DND-41 (cell line): Measurements from ENCODE around the gene ERC1.

Source experiments
- ATAC-seq: fragments of 200-7000 bp; cut with Tn5 transposase; 3 replicates; pipeline ENCODE4 v1.9.1; 2021; ENCODE audit warnings: low read depth; ENCODE audit not compliant: insufficient read depth
- DNase-seq: peaks from one replicate; pipeline ENCODE4 v3.0.0-alpha.2; 2020
- H2AFZ ChIP-seq: 2 replicates; pipeline ENCODE4 v1.6.0; 2012; ENCODE audit warnings: low read depth, low read length
- H3K27ac ChIP-seq: 2 replicates; pipeline ENCODE4 v1.5.1; 2012; ENCODE audit warnings: low read length, inconsistent platforms
- H3K27me3 ChIP-seq: fragments of 200-600 bp; sonication (generic); 2 replicates; pipeline ENCODE4 v1.6.0; 2012; ENCODE audit warnings: low read length, mild to moderate bottlenecking, inconsistent platforms; ENCODE audit not compliant: insufficient read depth, poor library complexity
- H3K36me3 ChIP-seq: 2 replicates; pipeline ENCODE4 v1.5.1; 2012; ENCODE audit warnings: low read length, inconsistent platforms; ENCODE audit not compliant: insufficient read depth
- H3K4me1 ChIP-seq: 2 replicates; pipeline ENCODE4 v1.5.1; 2012; ENCODE audit warnings: mild to moderate bottlenecking, low read length; ENCODE audit not compliant: insufficient read depth
- H3K4me2 ChIP-seq: 2 replicates; pipeline ENCODE4 v1.6.0; 2012; ENCODE audit warnings: mild to moderate bottlenecking, moderate library complexity, low read length, inconsistent platforms; ENCODE audit not compliant: insufficient read depth
- H3K4me3 ChIP-seq, 2 experiments: fragments of 200-600 bp in 1 of 2; shearing (Covaris generic) in 1 of 2; 2 replicates each; pipeline ENCODE4 v1.5.1; 2012 to 2016; ENCODE audit warnings: inconsistent platforms in 2 of 2, low read length in 2 of 2, mild to moderate bottlenecking in 2 of 2, low read depth in 1 of 2, moderate library complexity in 1 of 2
- H3K79me2 ChIP-seq: 2 replicates; pipeline ENCODE4 v1.6.0; 2012; ENCODE audit warnings: low read length, inconsistent platforms; ENCODE audit not compliant: insufficient read depth
- H3K9ac ChIP-seq: 2 replicates; pipeline ENCODE4 v1.6.0; 2012; ENCODE audit warnings: low read depth, mild to moderate bottlenecking, inconsistent platforms, low read length, moderate library complexity
- H3K9me3 ChIP-seq: 2 replicates; pipeline ENCODE4 v1.5.1; 2012; ENCODE audit warnings: low read length, moderate library complexity, mild to moderate bottlenecking, inconsistent platforms; ENCODE audit not compliant: insufficient read depth, severe bottlenecking
- H4K20me1 ChIP-seq: 2 replicates; pipeline ENCODE4 v1.6.0; 2012; ENCODE audit warnings: low read length; ENCODE audit not compliant: insufficient read depth
- EZH2 ChIP-seq: IDR thresholded peaks from 3 replicates; pipeline ENCODE4 v1.6.1; 2012; ENCODE audit warnings: borderline replicate concordance, low read depth, mild to moderate bottlenecking, moderate library complexity, low read length, inconsistent platforms; ENCODE audit not compliant: severe bottlenecking
- TF ChIP-seq, protein P1 (sequence below): IDR thresholded peaks from 2 replicates; pipeline ENCODE4 v1.5.1; 2012; ENCODE audit warnings: borderline replicate concordance, low read length, moderate library complexity, mild to moderate bottlenecking; ENCODE audit not compliant: poor library complexity, severe bottlenecking; ENCODE audit errors: extremely low read depth

ERC1 gene

DNA sequence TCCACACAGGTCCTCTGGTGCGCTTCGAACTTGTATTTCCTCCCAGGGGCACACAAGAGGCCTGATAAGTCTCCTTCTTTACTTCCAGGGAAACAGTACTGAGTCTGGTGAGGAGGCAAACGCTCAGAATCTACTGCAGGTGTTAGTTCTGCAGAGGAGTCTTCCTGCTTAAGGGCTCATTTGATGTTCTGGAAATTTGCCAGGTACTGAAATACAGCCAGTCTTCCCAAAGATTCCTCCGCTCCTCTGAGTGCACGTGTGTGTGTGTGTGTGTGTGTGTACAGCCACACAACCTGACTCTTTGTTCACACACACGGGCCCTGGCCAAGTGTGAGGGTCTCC lies 511.3 kb downstream of the ERC1 start:
- Histone ChIP-seq H3K4me1 (0 out of 2 replicates have a peak, but pooled peaks cover 3% of the 10 kb centered on the region), H3K4me3 (no peak overlapping the region), H3K4me2 (no peak overlapping the region), H3K27me3 (peaks cover 15% of the 10 kb centered on the region), H4K20me1 (no peaks in the 10 kb centered on the region), H3K79me2 (no peaks in the 10 kb centered on the region), H3K9me3 (no peaks in the 10 kb centered on the region), H3K27ac (no peak overlapping the region), H3K9ac (no peak overlapping the region), H3K36me3 (no peaks in the 10 kb centered on the region), H2AFZ (no peak overlapping the region)
- TF ChIP-seq EZH2, result no peak
- TF ChIP-seq, protein P1, sequence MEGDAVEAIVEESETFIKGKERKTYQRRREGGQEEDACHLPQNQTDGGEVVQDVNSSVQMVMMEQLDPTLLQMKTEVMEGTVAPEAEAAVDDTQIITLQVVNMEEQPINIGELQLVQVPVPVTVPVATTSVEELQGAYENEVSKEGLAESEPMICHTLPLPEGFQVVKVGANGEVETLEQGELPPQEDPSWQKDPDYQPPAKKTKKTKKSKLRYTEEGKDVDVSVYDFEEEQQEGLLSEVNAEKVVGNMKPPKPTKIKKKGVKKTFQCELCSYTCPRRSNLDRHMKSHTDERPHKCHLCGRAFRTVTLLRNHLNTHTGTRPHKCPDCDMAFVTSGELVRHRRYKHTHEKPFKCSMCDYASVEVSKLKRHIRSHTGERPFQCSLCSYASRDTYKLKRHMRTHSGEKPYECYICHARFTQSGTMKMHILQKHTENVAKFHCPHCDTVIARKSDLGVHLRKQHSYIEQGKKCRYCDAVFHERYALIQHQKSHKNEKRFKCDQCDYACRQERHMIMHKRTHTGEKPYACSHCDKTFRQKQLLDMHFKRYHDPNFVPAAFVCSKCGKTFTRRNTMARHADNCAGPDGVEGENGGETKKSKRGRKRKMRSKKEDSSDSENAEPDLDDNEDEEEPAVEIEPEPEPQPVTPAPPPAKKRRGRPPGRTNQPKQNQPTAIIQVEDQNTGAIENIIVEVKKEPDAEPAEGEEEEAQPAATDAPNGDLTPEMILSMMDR, result no peak
- DNase-seq, result no peak
- ATAC-seq, result no peak

GRCh38 chr12:1502831-1503230 lies 511.8 kb downstream of the ERC1 start:
- 0 out of 2 replicates have a peak, but pooled peaks cover 3% of the 10 kb centered on the region for H3K4me1 ChIP-seq
- H3K79me2 ChIP-seq, result no peaks in the 10 kb centered on the region
- ATAC-seq (no peak), DNase-seq (no peak)
- no peak for TF ChIP-seq EZH2
- TF ChIP-seq, protein P1, result no peak
- H3K27ac ChIP-seq, result no peak overlapping the region
- H3K9ac ChIP-seq, result no peak overlapping the region
- H3K36me3 ChIP-seq, result no peaks in the 10 kb centered on the region
- H2AFZ ChIP-seq, result no peak overlapping the region
- H3K27me3 ChIP-seq, result peaks cover 15% of the 10 kb centered on the region
- H3K9me3 ChIP-seq, result no peaks in the 10 kb centered on the region
- H3K4me3 ChIP-seq, result no peak overlapping the region
- no peak overlapping the region for H3K4me2 ChIP-seq
- H4K20me1 ChIP-seq, result no peaks in the 10 kb centered on the region

DNA sequence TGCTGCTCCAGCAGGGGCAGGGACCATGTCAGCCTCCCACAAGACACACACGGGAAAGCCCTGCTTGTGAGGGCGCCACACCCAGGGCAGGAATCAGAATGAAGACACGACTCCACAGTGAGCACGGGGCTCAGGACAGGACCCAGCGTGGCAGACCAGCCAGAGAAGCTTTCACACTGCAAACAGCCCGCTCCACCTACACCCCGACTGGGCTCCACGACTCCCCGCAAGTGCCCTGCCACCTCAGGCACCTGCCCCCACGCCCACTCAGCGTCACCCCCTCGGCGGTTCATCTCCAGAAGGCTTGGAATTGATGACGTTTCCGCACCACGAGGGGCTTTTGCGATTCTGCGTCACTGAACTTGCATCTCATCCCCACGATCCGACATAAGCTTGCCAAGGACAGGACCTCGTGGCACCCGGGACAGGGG lies 512.3 kb downstream of the ERC1 start:
- DNase-seq (no peak), ATAC-seq (no peak)
- H3K36me3 ChIP-seq, result no peaks in the 10 kb centered on the region
- H3K4me1 ChIP-seq, result 0 out of 2 replicates have a peak, but pooled peaks cover 3% of the 10 kb centered on the region
- no peak overlapping the region for H2AFZ ChIP-seq
- peaks cover 15% of the 10 kb centered on the region for H3K27me3 ChIP-seq
- H3K4me3 ChIP-seq, result no peak overlapping the region
- TF ChIP-seq, protein P1, result no peak
- no peak for TF ChIP-seq EZH2
- H3K4me2 ChIP-seq, result no peak overlapping the region
- H3K9ac ChIP-seq, result no peak overlapping the region
- no peaks in the 10 kb centered on the region for H4K20me1 ChIP-seq
- H3K27ac ChIP-seq, result no peak overlapping the region
- no peaks in the 10 kb centered on the region for H3K9me3 ChIP-seq
- H3K79me2 ChIP-seq, result no peaks in the 10 kb centered on the region
